Thoracic aorta (tissue), 2 donors: ENCODE measurements around the gene TECRL. TPM values are rescaled to one million over a fixed set of nuclear protein-coding genes. Genes with fewer than 3 reads are reported as not detected.
A peak's percentile ranks its signal among the peaks of the same experiment; 100 is the strongest.

Source experiments
- ATAC-seq: fragments of 150-250 bp; one replicate; pipeline ENCODE4 v1.8.0; 2017; ENCODE audit warnings: low read depth; ENCODE audit not compliant: insufficient number of reproducible peaks, low FRiP score
- DNase-seq: peaks from one replicate; pipeline ENCODE4 v3.0.0-alpha.2; 2020; ENCODE audit warnings: low spot score
- H3K27ac ChIP-seq, 2 donors: fragments of 200-600 bp; sonication (generic); 1 replicate in 1 of 2; 2 replicates in 1 of 2; pipeline ENCODE4 v1.5.1; 2016; ENCODE audit warnings: mild to moderate bottlenecking in 2 of 2, moderate library complexity in 2 of 2
- H3K27me3 ChIP-seq: fragments of 200-600 bp; sonication (generic); replicated peaks from 2 replicates; pipeline ENCODE4 v1.6.0; 2016; ENCODE audit warnings: mild to moderate bottlenecking; ENCODE audit not compliant: insufficient read depth
- H3K36me3 ChIP-seq: fragments of 200-600 bp; sonication (generic); one replicate; pipeline ENCODE4 v1.5.1; 2016
- H3K4me1 ChIP-seq, 2 donors: fragments of 200-600 bp; sonication (generic); 1 replicate in 1 of 2; 2 replicates in 1 of 2; pipeline versions ENCODE4 v1.5.1 to v1.6.0; 2016; ENCODE audit warnings: low read depth in 2 of 2, mild to moderate bottlenecking in 1 of 2; ENCODE audit not compliant: control insufficient read depth in 1 of 2
- H3K4me3 ChIP-seq: fragments of 200-600 bp; sonication (generic); 2 replicates; pipeline ENCODE4 v1.5.1; 2016; ENCODE audit warnings: mild to moderate bottlenecking
- H3K9me3 ChIP-seq: fragments of 200-600 bp; sonication (generic); 2 replicates; pipeline ENCODE4 v1.5.1; 2016
- total RNA-seq, 2 donors: library from RNA; depleted of rRNA; stranded (reverse); fragments of >200 nt; gene quantifications; one replicate each; pipeline versions ENCODE4 v1.1.0 to v1.2.3, GENCODE V29; 2016
- TF ChIP-seq, protein P1 (sequence below): fragments of 200-600 bp; sonication (generic); IDR thresholded peaks from one replicate; pipeline ENCODE4 v1.5.1; 2019; ENCODE audit warnings: antibody characterized with exemption

TECRL gene
- total RNA-seq, 2 donors from 2014 or later = not detected

DNA sequence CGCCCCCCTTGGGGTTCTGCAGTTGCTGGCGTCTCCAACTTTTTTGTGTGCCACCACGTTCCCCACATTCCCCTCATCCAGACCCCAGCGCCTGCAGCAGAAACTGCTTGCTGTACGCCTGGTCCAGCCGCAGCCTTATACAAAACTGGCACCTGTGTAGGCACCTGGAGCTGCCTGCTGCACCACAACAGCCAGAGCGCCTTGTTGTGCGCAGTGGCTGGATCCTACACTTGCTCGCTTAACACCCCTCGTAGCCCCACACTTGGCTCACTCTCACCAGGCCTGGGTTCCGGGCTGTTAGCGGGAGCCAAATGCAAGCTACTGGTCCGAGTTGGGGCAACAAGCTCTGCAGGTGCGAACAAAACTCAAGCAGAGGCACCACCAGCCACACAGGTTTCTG is 136.8 kb downstream of the TECRL start:
- Histone ChIP-seq H3K4me3 (no peak overlapping the region), H3K36me3 (no peaks in the 10 kb centered on the region), H3K9me3 (no peaks in the 10 kb centered on the region), H3K4me1 (no peaks in the 10 kb centered on the region), H3K27ac (no peak overlapping the region), H3K27me3 (no peaks in the 10 kb centered on the region)
- TF ChIP-seq, protein P1, sequence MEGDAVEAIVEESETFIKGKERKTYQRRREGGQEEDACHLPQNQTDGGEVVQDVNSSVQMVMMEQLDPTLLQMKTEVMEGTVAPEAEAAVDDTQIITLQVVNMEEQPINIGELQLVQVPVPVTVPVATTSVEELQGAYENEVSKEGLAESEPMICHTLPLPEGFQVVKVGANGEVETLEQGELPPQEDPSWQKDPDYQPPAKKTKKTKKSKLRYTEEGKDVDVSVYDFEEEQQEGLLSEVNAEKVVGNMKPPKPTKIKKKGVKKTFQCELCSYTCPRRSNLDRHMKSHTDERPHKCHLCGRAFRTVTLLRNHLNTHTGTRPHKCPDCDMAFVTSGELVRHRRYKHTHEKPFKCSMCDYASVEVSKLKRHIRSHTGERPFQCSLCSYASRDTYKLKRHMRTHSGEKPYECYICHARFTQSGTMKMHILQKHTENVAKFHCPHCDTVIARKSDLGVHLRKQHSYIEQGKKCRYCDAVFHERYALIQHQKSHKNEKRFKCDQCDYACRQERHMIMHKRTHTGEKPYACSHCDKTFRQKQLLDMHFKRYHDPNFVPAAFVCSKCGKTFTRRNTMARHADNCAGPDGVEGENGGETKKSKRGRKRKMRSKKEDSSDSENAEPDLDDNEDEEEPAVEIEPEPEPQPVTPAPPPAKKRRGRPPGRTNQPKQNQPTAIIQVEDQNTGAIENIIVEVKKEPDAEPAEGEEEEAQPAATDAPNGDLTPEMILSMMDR = no peak
- ATAC-seq = no peak
- DNase-seq = no peak

DNA sequence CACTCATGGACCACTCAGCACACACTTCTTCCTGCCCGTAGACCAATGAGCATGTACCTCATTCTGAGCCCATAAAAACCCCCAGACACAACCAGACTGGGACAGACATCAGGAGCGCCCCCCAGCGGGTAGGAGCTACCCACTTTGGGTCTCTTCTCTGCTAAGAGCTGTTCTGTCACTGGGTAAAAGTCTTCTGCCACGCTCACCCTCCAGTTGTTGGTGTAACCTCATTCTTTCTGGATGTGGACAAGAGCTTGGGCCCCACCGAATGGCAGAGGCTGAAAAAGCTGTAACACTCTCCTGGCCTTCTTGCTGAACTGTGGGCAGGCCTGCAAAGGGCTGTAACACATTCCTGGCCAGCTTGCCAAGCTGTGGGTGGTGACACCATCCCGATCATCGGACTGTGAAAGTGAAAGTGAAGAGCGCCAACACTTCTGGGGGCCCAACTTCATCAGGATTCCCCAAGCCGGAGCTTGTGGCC is 137.6 kb downstream of the TECRL start:
- peak overlapping the region; percentile 14 for H3K4me3 ChIP-seq
- ATAC-seq (no peak), DNase-seq (no peak)
- no peaks in the 10 kb centered on the region for H3K27me3 ChIP-seq
- no peaks in the 10 kb centered on the region for H3K9me3 ChIP-seq
- H3K36me3 ChIP-seq = no peaks in the 10 kb centered on the region
- H3K27ac ChIP-seq = no peak overlapping the region
- TF ChIP-seq, protein P1 = no peak
- H3K4me1 ChIP-seq = no peaks in the 10 kb centered on the region

GRCh38 chr4:64266669-64267068 is 142.6 kb downstream of the TECRL start:
- no peak overlapping the region for H3K27ac ChIP-seq
- no peak overlapping the region for H3K4me3 ChIP-seq
- H3K36me3 ChIP-seq = no peaks in the 10 kb centered on the region
- H3K27me3 ChIP-seq = no peaks in the 10 kb centered on the region
- DNase-seq = no peak
- TF ChIP-seq, protein P1 = no peak
- no peak for ATAC-seq
- H3K4me1 ChIP-seq = no peaks in the 10 kb centered on the region
- no peaks in the 10 kb centered on the region for H3K9me3 ChIP-seq

- Histone ChIP-seq H3K27ac (no peak overlapping the region), H3K36me3 (no peaks in the 10 kb centered on the region), H3K4me1 (no peaks in the 10 kb centered on the region), H3K9me3 (no peaks in the 10 kb centered on the region), H3K4me3 (no peak overlapping the region), H3K27me3 (no peaks in the 10 kb centered on the region)
- ATAC-seq (no peak), DNase-seq (no peak)
- TF ChIP-seq, protein P1 = no peak
Observed at GRCh38 chr4:64266263-64266662, 143.0 kb downstream of the TECRL start.

DNA sequence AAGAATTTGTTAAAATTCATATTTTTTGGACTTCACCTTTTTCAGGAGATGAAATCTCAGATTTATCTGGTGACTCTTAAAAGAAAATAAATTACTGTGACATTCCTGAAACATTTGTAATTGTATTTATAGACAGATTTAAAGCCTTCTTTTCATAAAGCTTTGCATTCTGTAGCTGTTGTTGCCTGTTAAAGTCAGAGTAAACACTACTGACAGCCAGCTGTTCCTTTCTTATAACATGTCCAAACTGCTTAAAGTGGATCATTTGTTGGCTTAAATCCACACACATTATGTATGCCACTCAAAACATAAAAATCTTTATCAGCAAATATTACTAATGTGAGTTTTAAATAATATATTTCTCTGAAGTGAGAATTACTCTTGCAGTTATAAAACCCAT is 157.5 kb downstream of the TECRL start:
- Histone ChIP-seq H3K4me1 (no peaks in the 10 kb centered on the region), H3K27ac (no peak overlapping the region), H3K27me3 (no peaks in the 10 kb centered on the region), H3K4me3 (no peak overlapping the region), H3K9me3 (no peaks in the 10 kb centered on the region), H3K36me3 (no peaks in the 10 kb centered on the region)
- DNase-seq = no peak
- no peak for ATAC-seq
- TF ChIP-seq, protein P1 = no peak
